IPS-20b (cell line): ENCODE data around the gene JMJD6.

Source experiments
- H3K27ac ChIP-seq: one replicate; pipeline ENCODE4 v1.5.1; 2013; ENCODE audit warnings: low read length
- H3K27me3 ChIP-seq: 2 replicates; pipeline ENCODE4 v1.6.1; 2013; ENCODE audit warnings: mild to moderate bottlenecking, low read length, inconsistent platforms; ENCODE audit not compliant: insufficient read depth
- H3K36me3 ChIP-seq: 2 replicates; pipeline ENCODE4 v1.6.1; 2013; ENCODE audit warnings: low read depth, mild to moderate bottlenecking, inconsistent platforms, low read length, moderate library complexity; ENCODE audit not compliant: insufficient read depth
- H3K4me1 ChIP-seq: 2 replicates; pipeline ENCODE4 v1.6.1; 2013; ENCODE audit warnings: mild to moderate bottlenecking, control low read depth, inconsistent platforms, low read length, moderate library complexity; ENCODE audit not compliant: insufficient read depth
- H3K4me3 ChIP-seq: 2 replicates; pipeline ENCODE4 v1.5.1; 2013; ENCODE audit warnings: mild to moderate bottlenecking, low read length, inconsistent platforms
- H3K9ac ChIP-seq: 2 replicates; pipeline ENCODE4 v1.6.1; 2013; ENCODE audit warnings: low read depth, mild to moderate bottlenecking, inconsistent platforms, low read length, moderate library complexity
- H3K9me3 ChIP-seq: 2 replicates; pipeline ENCODE4 v1.6.1; 2013; ENCODE audit warnings: mild to moderate bottlenecking, low read depth, low read length, inconsistent platforms; ENCODE audit not compliant: insufficient read depth

Gene JMJD6

DNA sequence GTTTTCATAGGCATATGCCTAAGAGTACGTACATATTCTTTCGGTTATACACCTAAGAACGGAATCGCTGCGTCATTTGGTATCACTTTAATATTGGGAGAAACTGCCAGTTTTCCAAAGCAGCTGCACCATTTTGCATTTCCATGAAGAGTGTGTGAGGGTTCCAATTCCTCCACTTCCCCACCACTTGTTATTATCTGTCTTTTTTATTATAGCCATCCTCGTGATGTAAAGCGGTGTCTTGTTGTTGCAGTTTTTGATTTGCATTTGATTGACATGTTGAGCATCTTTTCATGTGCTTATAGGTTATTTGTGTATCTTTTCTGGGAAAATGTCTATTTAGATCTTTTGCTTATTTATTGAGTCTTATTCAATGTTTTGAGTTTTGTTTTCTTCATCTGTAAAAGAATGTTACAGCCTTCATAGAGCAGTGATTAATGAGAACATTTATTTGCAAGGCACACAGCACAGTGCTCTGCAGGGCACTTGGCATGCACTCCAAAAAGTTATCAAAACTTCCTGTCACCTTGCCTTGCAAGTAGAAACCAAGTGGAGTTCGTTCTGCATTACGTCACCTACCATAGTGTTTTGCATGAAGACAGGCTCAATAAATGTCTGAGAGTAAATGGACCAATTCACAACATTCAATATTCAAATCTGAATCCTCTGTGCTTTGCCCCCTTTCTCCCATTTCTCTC lies 56.2 kb downstream of the JMJD6 start:
- no peak overlapping the region for H3K27ac ChIP-seq
- no peaks in the 10 kb centered on the region for H3K9me3 ChIP-seq
- peak overlapping the region; percentile 54; the same call in 1 of the 2 replicates for H3K4me3 ChIP-seq
- no peaks in the 10 kb centered on the region for H3K27me3 ChIP-seq
- H3K4me1 ChIP-seq, result peaks cover 10% of the 10 kb centered on the region; the same call in 1 of the 2 replicates
- peak overlapping the region; percentile 71; the same call in 1 of the 2 replicates for H3K9ac ChIP-seq
- no peaks in the 10 kb centered on the region for H3K36me3 ChIP-seq
